Measurements from ENCODE around the gene CNTD1.

DNA sequence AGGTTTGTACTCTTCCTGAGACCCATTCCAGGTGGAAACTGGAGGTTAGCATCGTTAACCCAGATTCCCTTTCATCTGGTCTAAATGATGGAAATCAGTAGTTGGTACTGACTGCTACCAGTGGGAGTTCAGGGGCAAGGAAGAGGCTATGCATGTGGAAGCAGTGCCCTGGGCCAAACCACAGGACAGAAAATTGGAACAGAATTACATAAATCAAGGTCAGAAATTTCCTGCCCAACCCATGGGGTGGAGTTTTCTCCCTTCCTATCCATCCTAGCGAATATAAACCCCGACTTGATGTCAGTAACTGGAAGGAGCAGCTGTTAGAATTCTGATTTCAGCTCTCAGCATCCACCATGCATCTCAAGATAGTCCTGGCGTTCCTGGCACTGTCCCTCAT, 45.6 kb downstream of the CNTD1 start, which contains the start of gene AOC2:
- TF ChIP-seq, protein P1, sequence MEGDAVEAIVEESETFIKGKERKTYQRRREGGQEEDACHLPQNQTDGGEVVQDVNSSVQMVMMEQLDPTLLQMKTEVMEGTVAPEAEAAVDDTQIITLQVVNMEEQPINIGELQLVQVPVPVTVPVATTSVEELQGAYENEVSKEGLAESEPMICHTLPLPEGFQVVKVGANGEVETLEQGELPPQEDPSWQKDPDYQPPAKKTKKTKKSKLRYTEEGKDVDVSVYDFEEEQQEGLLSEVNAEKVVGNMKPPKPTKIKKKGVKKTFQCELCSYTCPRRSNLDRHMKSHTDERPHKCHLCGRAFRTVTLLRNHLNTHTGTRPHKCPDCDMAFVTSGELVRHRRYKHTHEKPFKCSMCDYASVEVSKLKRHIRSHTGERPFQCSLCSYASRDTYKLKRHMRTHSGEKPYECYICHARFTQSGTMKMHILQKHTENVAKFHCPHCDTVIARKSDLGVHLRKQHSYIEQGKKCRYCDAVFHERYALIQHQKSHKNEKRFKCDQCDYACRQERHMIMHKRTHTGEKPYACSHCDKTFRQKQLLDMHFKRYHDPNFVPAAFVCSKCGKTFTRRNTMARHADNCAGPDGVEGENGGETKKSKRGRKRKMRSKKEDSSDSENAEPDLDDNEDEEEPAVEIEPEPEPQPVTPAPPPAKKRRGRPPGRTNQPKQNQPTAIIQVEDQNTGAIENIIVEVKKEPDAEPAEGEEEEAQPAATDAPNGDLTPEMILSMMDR (IDR thresholded peaks at IDR 0.05): no peak
- TF ChIP-seq POLR2A (IDR thresholded peaks at IDR 0.05): no peak
- TF ChIP-seq EP300 (IDR thresholded peaks at IDR 0.05): no peak

Data from tibial nerve (tissue), 4 donors.